Esophagus (tissue), 2 donors: ENCODE results near the gene PRKN. TPM values are rescaled to one million over a fixed set of nuclear protein-coding genes. Genes with fewer than 3 reads are reported as not detected.
"Not testable (repeated sequence)": the region's sequence is repeated elsewhere in the genome, so short reads cannot be mapped to it uniquely, and the experiment has no call there.

Experiments used
- H3K27ac ChIP-seq, 2 donors: one replicate each; pipeline ENCODE4 v1.5.1; 2013; ENCODE audit warnings: low read depth in 2 of 2, mild to moderate bottlenecking in 2 of 2, inconsistent platforms in 1 of 2, low read length in 1 of 2, moderate library complexity in 1 of 2
- H3K27me3 ChIP-seq, 2 donors: one replicate each; pipeline ENCODE4 v1.6.1; 2013; ENCODE audit warnings: low read length in 2 of 2, control low read depth in 1 of 2, mild to moderate bottlenecking in 1 of 2; ENCODE audit not compliant: insufficient read depth in 2 of 2, control insufficient read depth in 1 of 2
- H3K36me3 ChIP-seq, 2 donors: one replicate each; pipeline ENCODE4 v1.6.1; 2013; ENCODE audit warnings: low read length in 1 of 2; ENCODE audit not compliant: control insufficient read depth in 2 of 2, insufficient read depth in 2 of 2
- H3K4me1 ChIP-seq, 2 donors: one replicate each; pipeline ENCODE4 v1.6.1; 2013; ENCODE audit warnings: low read length in 1 of 2; ENCODE audit not compliant: control insufficient read depth in 2 of 2, insufficient read depth in 2 of 2
- H3K4me3 ChIP-seq, 2 donors: one replicate each; pipeline ENCODE4 v1.5.1; 2013; ENCODE audit warnings: low read length in 2 of 2, mild to moderate bottlenecking in 2 of 2, low read depth in 1 of 2, moderate library complexity in 1 of 2
- H3K9me3 ChIP-seq, 2 donors: one replicate each; pipeline ENCODE4 v1.6.1; 2013; ENCODE audit warnings: mild to moderate bottlenecking in 2 of 2, low read depth in 1 of 2, low read length in 1 of 2, moderate library complexity in 1 of 2; ENCODE audit not compliant: control insufficient read depth in 2 of 2, insufficient read depth in 1 of 2
- WGBS, 2 donors: extraction: QIAGEN DNeasy Blood & Tissue Kit; methylation state at CpG; one replicate each; pipeline ENCODE4 v1.1.7; 2013; 5-methylcytosine and 5-hydroxymethylcytosine counted together
- polyA plus RNA-seq, 2 donors: library from polyadenylated mRNA; stranded (reverse); fragments of 200-250 nt; gene quantifications; one replicate each; pipeline ENCODE4 v1.2.3, GENCODE V29; 2013
- donor health status: healthy with polysubstance abuse.
- donor health status: Bipolar disorder and iron deficiency.

The PRKN gene
- polyA plus RNA-seq, 2 donors = 0.28 to 0.45 TPM

- 76 to 86% methylated on average over 7 of the region's 7 CpGs for WGBS, 2 donors
- H3K36me3 ChIP-seq = no peaks in the 10 kb centered on the region
Measured at GRCh38 chr6:161853657-161854056, 873.9 kb downstream of the PRKN start.

GRCh38 chr6:161851486-161851885 is 876.1 kb downstream of the PRKN start:
- not testable (repeated sequence) for H3K27me3 ChIP-seq, H3K27ac ChIP-seq, H3K4me1 ChIP-seq, H3K9me3 ChIP-seq, H3K36me3 ChIP-seq, H3K4me3 ChIP-seq
- WGBS, 2 donors = 90 to 91% methylated on average over 12 of the region's 12 CpGs

More at GRCh38 chr6:161853657-161854056, 873.9 kb downstream of the PRKN start:
- Histone ChIP-seq H3K27ac (no peak overlapping the region), H3K4me3 (no peak overlapping the region), H3K4me1 (no peaks in the 10 kb centered on the region), H3K9me3 (no peaks in the 10 kb centered on the region), H3K27me3 (no peaks in the 10 kb centered on the region)

- no peaks in the 10 kb centered on the region for H3K36me3 ChIP-seq
- H3K27ac ChIP-seq = no peak overlapping the region
- no peaks in the 10 kb centered on the region for H3K9me3 ChIP-seq
- 82 to 83% methylated on average over 2 of the region's 2 CpGs for WGBS, 2 donors
- H3K4me1 ChIP-seq = no peaks in the 10 kb centered on the region
- no peaks in the 10 kb centered on the region for H3K27me3 ChIP-seq
- no peak overlapping the region for H3K4me3 ChIP-seq
Measured at GRCh38 chr6:161850562-161850961, 877.0 kb downstream of the PRKN start.

GRCh38 chr6:161847628-161848027 is 879.9 kb downstream of the PRKN start:
- 78 to 81% methylated on average over 3 of the region's 3 CpGs for WGBS, 2 donors
- H3K4me1 ChIP-seq = no peaks in the 10 kb centered on the region
- H3K36me3 ChIP-seq = no peaks in the 10 kb centered on the region
- H3K27me3 ChIP-seq = no peaks in the 10 kb centered on the region
- H3K27ac ChIP-seq = no peak overlapping the region
- H3K4me3 ChIP-seq = no peak overlapping the region
- H3K9me3 ChIP-seq = no peaks in the 10 kb centered on the region

GRCh38 chr6:161844804-161845203 is 882.8 kb downstream of the PRKN start:
- 78% methylated on average over 4 of the region's 4 CpGs for WGBS, 2 donors
- no peaks in the 10 kb centered on the region for H3K9me3 ChIP-seq
- H3K36me3 ChIP-seq = no peaks in the 10 kb centered on the region
- H3K4me1 ChIP-seq = no peaks in the 10 kb centered on the region
- no peaks in the 10 kb centered on the region for H3K27me3 ChIP-seq
- H3K27ac ChIP-seq = no peak overlapping the region
- H3K4me3 ChIP-seq = no peak overlapping the region

- Histone ChIP-seq H3K4me3 (no peak overlapping the region), H3K4me1 (no peaks in the 10 kb centered on the region), H3K9me3 (peaks cover 0 to 2% of the 10 kb centered on the region in 2 donors), H3K27ac (no peak overlapping the region), H3K36me3 (no peaks in the 10 kb centered on the region), H3K27me3 (no peaks in the 10 kb centered on the region)
- 82 to 85% methylated on average over 3 of the region's 3 CpGs for WGBS, 2 donors
Measured at GRCh38 chr6:161843066-161843465, 884.5 kb downstream of the PRKN start.

GRCh38 chr6:161840380-161840779 is 887.2 kb downstream of the PRKN start:
- H3K27me3 ChIP-seq = no peaks in the 10 kb centered on the region
- WGBS, 2 donors = 83 to 86% methylated on average over 3 of the region's 3 CpGs

GRCh38 chr6:161838306-161839035 is 889.1 kb downstream of the PRKN start:
- H3K4me1 ChIP-seq = no peaks in the 10 kb centered on the region
- H3K27me3 ChIP-seq = no peaks in the 10 kb centered on the region
- peaks cover 0 to 2% of the 10 kb centered on the region in 2 donors for H3K9me3 ChIP-seq
- H3K4me3 ChIP-seq = no peak overlapping the region
- 68 to 78% methylated on average over 14 of the region's 14 CpGs for WGBS, 2 donors
- H3K27ac ChIP-seq = no peak overlapping the region
- no peaks in the 10 kb centered on the region for H3K36me3 ChIP-seq

More at GRCh38 chr6:161840380-161840779, 887.2 kb downstream of the PRKN start:
- H3K36me3 ChIP-seq = no peaks in the 10 kb centered on the region
- no peak overlapping the region for H3K27ac ChIP-seq
- peaks cover 0 to 2% of the 10 kb centered on the region in 2 donors for H3K9me3 ChIP-seq
- H3K4me1 ChIP-seq = no peaks in the 10 kb centered on the region
- H3K4me3 ChIP-seq = no peak overlapping the region

GRCh38 chr6:161837854-161838253 is 889.7 kb downstream of the PRKN start:
- H3K4me3 ChIP-seq = no peak overlapping the region
- 63 to 66% methylated on average over 2 of the region's 2 CpGs for whole genome bisulfite sequencing, 2 donors
- no peaks in the 10 kb centered on the region for H3K27me3 ChIP-seq
- no peak overlapping the region for H3K27ac ChIP-seq
- H3K9me3 ChIP-seq = peaks cover 0 to 2% of the 10 kb centered on the region in 2 donors
- H3K36me3 ChIP-seq = no peaks in the 10 kb centered on the region
- no peaks in the 10 kb centered on the region for H3K4me1 ChIP-seq

GRCh38 chr6:161837449-161837735 is 890.2 kb downstream of the PRKN start:
- Histone ChIP-seq H3K36me3 (no peaks in the 10 kb centered on the region), H3K4me3 (no peak overlapping the region), H3K27me3 (no peaks in the 10 kb centered on the region), H3K27ac (no peak overlapping the region), H3K4me1 (no peaks in the 10 kb centered on the region), H3K9me3 (peaks cover 0 to 2% of the 10 kb centered on the region in 2 donors)
- WGBS, 2 donors = 39 to 50% methylated on average over 1 of the region's 1 CpG
